ENCODE results near the gene LYZL4.

LYZL4 gene

GRCh38 chr3:42410370-42411131 is at the start of gene LYZL4:
Gene LYZL4 (minus strand): TSS chr3:42410610. CDS start chr3:42407251, 3,359 bp downstream.
- DNase-seq (ENCODE audit: extremely low read depth in 1 of 2, low read depth in 1 of 2), result no peak

- no peak for DNase-seq (ENCODE audit: extremely low read depth in 1 of 2, low read depth in 1 of 2)
Observed at GRCh38 chr3:42459151-42459550, 48.7 kb upstream of the LYZL4 start.

- no peak for DNase-seq (ENCODE audit: extremely low read depth in 1 of 2, low read depth in 1 of 2)
Observed at GRCh38 chr3:42456211-42456610, 45.8 kb upstream of the LYZL4 start.

- no peak for DNase-seq (ENCODE audit: extremely low read depth in 1 of 2, low read depth in 1 of 2)
Observed at GRCh38 chr3:42451546-42452230, 41.3 kb upstream of the LYZL4 start.

- no peak for DNase-seq (ENCODE audit: extremely low read depth in 1 of 2, low read depth in 1 of 2)
Observed at GRCh38 chr3:42451116-42451515, 40.7 kb upstream of the LYZL4 start.

GRCh38 chr3:42450567-42450966 is 40.2 kb upstream of the LYZL4 start:
- DNase-seq (ENCODE audit: extremely low read depth in 1 of 2, low read depth in 1 of 2), result no peak

- no peak for DNase-seq (ENCODE audit: extremely low read depth in 1 of 2, low read depth in 1 of 2)
Observed at GRCh38 chr3:42447481-42447880, 37.1 kb upstream of the LYZL4 start.

GRCh38 chr3:42446111-42447050 is 36.0 kb upstream of the LYZL4 start:
- DNase-seq (ENCODE audit: extremely low read depth in 1 of 2, low read depth in 1 of 2), result no peak

- DNase-seq (ENCODE audit: extremely low read depth in 1 of 2, low read depth in 1 of 2), result peak; percentile 55
Observed at GRCh38 chr3:42443819-42444436, 33.5 kb upstream of the LYZL4 start.

GRCh38 chr3:42443292-42443691 is 32.9 kb upstream of the LYZL4 start:
- DNase-seq (ENCODE audit: extremely low read depth in 1 of 2, low read depth in 1 of 2), result no peak

GRCh38 chr3:42442640-42443039 is 32.2 kb upstream of the LYZL4 start:
- DNase-seq (ENCODE audit: extremely low read depth in 1 of 2, low read depth in 1 of 2), result no peak

- DNase-seq (ENCODE audit: extremely low read depth in 1 of 2, low read depth in 1 of 2), result no peak
Observed at GRCh38 chr3:42441791-42442190, 31.4 kb upstream of the LYZL4 start.

GRCh38 chr3:42440924-42441323 is 30.5 kb upstream of the LYZL4 start:
- DNase-seq (ENCODE audit: extremely low read depth in 1 of 2, low read depth in 1 of 2), result no peak

GRCh38 chr3:42439261-42440115 is 29.1 kb upstream of the LYZL4 start:
- no peak for DNase-seq (ENCODE audit: extremely low read depth in 1 of 2, low read depth in 1 of 2)

- no peak for DNase-seq (ENCODE audit: extremely low read depth in 1 of 2, low read depth in 1 of 2)
Observed at GRCh38 chr3:42438758-42439157, 28.3 kb upstream of the LYZL4 start.

GRCh38 chr3:42438193-42438592 is 27.8 kb upstream of the LYZL4 start:
- no peak for DNase-seq (ENCODE audit: extremely low read depth in 1 of 2, low read depth in 1 of 2)

- no peak for DNase-seq (ENCODE audit: extremely low read depth in 1 of 2, low read depth in 1 of 2)
Observed at GRCh38 chr3:42434777-42435380, 24.5 kb upstream of the LYZL4 start.

- no peak for DNase-seq (ENCODE audit: extremely low read depth in 1 of 2, low read depth in 1 of 2)
Observed at GRCh38 chr3:42432485-42432884, 22.1 kb upstream of the LYZL4 start.

GRCh38 chr3:42430781-42431532 is 20.5 kb upstream of the LYZL4 start:
- no peak for DNase-seq (ENCODE audit: extremely low read depth in 1 of 2, low read depth in 1 of 2)

Data from stimulated activated CD8-positive, alpha-beta memory T cell treated with anti-CD3 and anti-CD28 coated beads, Interleukin-7, amount 100 ng/mL, for 48 hours (primary cell).